Esophagus muscularis mucosa (tissue), 4 donors: ENCODE results near the gene ARSG.

Experiments used
- CTCF ChIP-seq, 3 experiments: fragments of 200-600 bp in 2 of 3; fragments of 450-650 bp in 1 of 3; sonication (generic) in 2 of 3; IDR thresholded peaks; one replicate each; pipeline ENCODE4 v1.5.1; 2017 to 2019; ENCODE audit warnings: antibody characterized with exemption in 3 of 3, mild to moderate bottlenecking in 2 of 3, moderate library complexity in 1 of 3
- EP300 ChIP-seq: sonication (generic); formaldehyde crosslinking; IDR thresholded peaks from one replicate; pipeline ENCODE4 v1.6.1; 2017; ENCODE audit warnings: antibody characterized with exemption
- POLR2A ChIP-seq: fragments of 450-650 bp; IDR thresholded peaks from one replicate; pipeline ENCODE4 v1.6.1; 2017; ENCODE audit warnings: antibody characterized with exemption, moderate library complexity, mild to moderate bottlenecking, low read depth
- POLR2AphosphoS5 ChIP-seq, 2 donors: sonication (generic); formaldehyde crosslinking; IDR thresholded peaks; one replicate each; pipeline ENCODE4 v1.6.1; 2017; ENCODE audit warnings: antibody characterized with exemption in 2 of 2

GRCh38 chr17:68401288-68401687 lies 110.0 kb downstream of the ARSG start:
- TF ChIP-seq CTCF (IDR thresholded peaks at IDR 0.05) (no peak), POLR2AphosphoS5 (IDR thresholded peaks at IDR 0.05) (no peak), POLR2A (no peak), EP300 (no peak)
